NOMO-1 (cell line): ENCODE measurements around the gene SDK2.

Experiments
- DNase-seq, 2 experiments: peaks; one replicate each; lab custom pipeline; 2025; ENCODE audit not compliant: unreplicated experiment in 2 of 2; lab: John Stamatoyannopoulos, UW

The SDK2 gene

GRCh38 chr17:73652886-73653480, 8.7 kb upstream of the SDK2 start:
- no peak for DNase-seq

DNA sequence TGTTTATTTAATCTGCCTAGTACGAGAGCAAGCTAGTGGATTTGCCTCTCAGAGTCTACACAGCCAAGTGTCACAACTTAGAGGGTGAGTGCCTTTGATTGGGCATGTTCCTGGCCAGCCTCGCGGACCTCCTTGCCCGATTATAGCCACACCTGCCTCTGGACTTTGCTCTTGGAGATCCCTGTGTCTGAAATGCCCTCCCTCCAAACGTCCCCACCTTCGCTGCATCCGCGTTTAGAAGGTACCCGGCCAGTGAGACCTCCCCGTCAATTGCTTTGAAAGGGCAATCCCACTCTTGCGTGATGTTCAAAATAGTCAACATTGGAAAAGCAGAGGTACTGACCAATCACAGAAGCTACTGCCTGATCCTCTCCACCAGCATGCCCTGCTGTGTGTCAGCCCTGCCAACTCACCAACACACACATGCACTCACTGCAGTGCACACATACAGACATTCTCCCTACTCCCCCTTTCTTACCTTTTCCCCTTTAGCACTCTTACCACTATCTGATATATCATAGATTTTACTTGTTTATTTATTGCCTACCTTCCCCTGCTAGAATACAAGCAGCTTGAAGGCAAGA, 6.5 kb upstream of the SDK2 start:
- no peak for DNase-seq

- peak in 1 of 2 experiments; percentile 5 for DNase-seq
Observed at GRCh38 chr17:73650140-73650539, 5.9 kb upstream of the SDK2 start.

- DNase-seq: no peak
Observed at GRCh38 chr17:73648974-73649373, 4.7 kb upstream of the SDK2 start.

DNA sequence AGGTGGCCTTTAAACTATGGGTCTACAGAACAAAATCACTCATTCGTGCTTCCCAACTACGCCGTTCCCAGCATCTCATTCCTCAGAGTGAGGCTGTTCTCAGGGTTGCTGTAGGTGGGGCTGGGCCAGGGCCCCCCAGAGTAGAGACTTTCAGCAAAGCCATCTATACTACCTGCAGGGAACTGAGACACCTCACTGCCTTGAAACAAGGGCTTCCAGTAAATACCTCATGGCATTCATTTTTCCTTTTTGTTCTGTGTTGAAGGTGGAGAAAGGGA, 4.2 kb upstream of the SDK2 start:
- DNase-seq: no peak

DNA sequence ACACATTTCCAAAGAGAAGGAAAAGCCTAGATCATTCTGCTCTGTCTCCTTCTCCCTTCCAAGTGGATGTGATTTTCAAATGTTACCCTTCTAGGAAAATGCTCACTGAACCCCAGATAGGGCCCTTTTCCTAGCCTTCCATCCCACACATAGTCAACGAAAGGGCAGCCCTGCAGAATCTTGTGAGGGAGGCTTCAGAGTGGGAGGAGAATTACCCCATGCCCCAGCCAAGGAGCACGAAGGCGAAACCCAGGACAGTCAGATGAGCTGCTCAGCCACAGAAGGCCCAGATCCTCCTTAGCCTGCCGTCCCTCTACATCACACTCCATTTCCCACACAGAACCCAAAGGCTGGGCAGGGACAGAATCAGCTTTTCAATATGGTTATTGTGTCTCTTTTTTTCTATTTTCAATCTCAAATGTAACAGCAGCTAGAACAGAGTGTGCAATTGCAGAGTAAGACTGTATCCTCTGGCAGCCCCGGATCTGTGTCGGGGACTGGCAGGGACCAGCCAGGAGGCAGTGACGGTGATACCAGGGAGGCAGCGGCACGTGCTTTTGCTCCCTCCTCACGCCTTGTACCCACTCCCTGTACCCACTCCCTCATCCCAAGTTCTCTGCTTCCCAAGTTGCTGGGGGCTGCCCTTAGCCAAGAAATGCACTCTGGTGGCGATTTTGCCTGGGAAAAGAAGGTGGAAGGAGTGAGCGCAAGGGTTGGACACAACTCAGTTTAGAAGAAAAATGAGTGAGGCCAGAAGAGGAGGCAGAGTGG, 3.7 kb upstream of the SDK2 start:
- no peak for DNase-seq

DNA sequence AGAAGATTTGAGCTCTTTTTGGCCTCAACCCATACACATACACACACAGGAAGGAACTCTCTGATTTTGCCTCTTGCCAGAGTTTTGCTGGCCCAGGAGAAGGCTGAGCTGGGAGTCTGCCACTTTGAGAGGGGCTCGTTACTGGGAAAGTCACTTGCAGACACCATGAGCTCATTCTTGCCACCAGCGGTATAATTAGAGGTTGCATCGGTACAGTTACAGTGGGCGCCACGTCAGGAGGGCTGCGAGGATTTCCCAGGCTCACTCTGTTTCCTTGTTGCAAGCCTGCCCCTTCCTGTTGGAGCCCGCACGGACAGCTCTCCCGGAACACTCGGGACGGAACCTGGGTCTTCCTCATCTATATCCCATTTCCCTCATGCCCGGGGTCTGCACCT, 3.1 kb upstream of the SDK2 start:
- no peak for DNase-seq

GRCh38 chr17:73646409-73647300, 2.4 kb upstream of the SDK2 start:
- DNase-seq: peak in 1 of 2 experiments; percentile 10

GRCh38 chr17:73645050-73645871, 1.0 kb upstream of the SDK2 start:
- peak in 1 of 2 experiments; percentile 25 for DNase-seq

GRCh38 chr17:73643852-73644144, 447 bp downstream of the SDK2 start:
- DNase-seq: no peak

DNA sequence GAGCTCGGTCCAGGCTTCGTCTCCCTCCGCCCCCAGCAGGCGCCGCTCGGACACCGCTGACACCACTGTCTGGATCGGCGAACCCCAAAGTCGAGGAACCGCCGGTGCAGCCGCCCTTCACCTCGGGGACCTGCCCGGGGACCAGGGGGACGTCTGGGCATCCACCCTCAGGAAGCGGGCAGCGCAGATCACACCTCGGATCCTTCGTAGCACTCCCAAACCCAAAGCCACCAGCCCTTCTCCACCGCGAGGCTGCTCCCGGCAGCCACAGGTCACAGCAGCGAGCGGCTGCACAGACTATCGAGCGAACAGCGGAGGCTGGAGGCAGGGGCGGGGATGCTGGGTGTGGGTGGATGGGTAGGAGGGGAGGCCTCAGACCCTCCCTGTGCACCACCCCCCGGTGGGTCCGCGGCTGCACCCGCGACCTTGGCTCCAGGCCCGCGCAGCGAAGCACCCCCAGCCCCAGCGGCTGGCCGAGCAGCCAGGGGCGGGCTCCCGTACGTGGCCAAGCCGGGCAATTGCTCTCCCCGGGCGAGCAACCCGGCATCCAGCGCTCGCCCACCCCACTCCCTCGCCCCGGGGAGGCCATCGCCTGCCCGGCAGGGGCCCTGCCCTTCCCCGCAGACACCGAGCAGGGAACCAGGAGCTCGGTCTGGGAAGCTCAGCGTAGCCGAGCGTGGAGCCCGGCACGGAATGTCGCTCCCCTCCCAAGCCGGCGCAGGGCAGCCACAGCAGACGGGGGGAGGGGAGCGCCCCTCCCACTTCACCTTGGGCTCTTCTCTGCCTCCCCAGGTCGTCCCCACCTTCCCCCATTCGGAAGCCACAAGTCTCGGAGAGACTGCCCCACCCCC, 1.0 kb downstream of the SDK2 start:
- no peak for DNase-seq

DNA sequence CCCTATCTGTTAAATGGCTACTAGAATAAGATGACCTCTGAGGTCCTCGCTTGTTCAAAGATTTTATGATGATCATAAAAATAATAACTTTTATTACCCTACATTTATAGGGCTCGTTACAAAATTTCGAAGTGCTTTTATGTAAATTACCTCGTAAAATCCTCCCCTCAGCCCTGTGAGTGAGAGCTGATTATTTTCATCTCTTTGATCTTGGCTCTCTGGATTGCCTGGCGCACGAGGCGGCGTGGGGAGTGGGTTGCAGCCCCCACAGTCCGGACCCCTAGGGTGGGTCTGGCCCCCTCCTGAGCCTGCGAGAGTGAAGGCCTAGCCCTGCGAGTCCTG, 1.6 kb downstream of the SDK2 start:
- DNase-seq: no peak

- DNase-seq: peak in 1 of 2 experiments; percentile 7
Observed at GRCh38 chr17:73641826-73642600, 2.2 kb downstream of the SDK2 start.

DNA sequence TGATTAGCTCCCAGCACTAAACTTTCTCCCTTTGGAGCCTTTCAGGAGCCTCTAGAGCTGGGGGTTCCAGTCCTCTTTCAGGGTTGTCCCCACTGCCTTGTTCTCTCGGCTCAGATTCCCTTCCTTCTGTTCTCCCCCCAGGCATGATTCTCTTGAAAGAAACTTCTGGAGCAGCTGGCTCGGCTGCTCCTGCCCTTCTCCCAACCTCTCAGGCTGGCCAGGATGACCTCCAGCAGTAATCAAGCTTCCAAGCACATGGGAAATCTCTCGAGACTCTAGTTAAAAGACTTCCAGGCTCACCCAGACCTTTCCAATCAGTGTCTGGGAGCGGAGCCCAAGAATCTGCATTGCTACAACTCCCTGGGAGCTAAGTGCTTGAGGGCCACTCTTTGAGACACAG, 3.6 kb downstream of the SDK2 start:
- DNase-seq: no peak

GRCh38 chr17:73639932-73640331, 4.3 kb downstream of the SDK2 start:
- DNase-seq: no peak

GRCh38 chr17:73639322-73639721, 4.9 kb downstream of the SDK2 start:
- DNase-seq: no peak

DNA sequence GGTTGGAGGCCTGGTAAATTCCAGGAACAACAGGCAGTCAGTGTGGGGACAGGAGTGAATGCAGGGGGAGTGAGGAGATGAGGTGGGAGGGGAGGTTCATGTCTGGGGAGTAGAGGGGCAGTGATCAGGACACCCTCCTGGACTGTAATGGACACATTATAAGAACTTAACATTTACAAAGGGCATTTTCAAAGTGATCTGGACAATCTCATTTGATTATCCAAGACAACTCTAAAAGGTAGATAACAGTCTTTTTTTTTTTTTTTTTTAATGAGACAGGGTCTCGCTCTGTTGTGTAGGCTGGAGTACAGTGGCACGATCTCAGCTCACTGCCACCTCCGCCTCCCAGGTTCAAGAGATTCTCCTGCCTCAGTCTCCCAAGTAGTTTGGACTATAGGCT, 5.7 kb downstream of the SDK2 start:
- no peak for DNase-seq

DNA sequence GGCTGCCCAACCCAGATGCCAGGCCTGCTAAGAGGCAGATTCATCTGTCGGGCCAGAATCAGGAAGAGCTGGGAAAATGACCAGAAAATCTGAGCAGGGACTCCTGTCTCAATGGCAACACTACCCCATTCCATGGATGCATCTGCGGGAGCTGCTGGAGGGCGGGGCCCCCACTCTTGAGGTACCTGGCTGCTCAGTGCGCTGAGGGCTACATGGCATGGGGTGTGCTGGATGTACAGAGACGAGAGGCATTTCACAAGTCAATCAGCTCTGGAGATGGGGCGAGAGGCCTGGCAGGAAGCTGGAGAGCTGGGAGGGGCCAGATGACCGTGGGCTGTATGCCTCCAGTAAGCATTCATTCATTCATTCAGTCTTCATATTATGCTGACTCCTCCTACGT, 6.4 kb downstream of the SDK2 start:
- DNase-seq: no peak

DNA sequence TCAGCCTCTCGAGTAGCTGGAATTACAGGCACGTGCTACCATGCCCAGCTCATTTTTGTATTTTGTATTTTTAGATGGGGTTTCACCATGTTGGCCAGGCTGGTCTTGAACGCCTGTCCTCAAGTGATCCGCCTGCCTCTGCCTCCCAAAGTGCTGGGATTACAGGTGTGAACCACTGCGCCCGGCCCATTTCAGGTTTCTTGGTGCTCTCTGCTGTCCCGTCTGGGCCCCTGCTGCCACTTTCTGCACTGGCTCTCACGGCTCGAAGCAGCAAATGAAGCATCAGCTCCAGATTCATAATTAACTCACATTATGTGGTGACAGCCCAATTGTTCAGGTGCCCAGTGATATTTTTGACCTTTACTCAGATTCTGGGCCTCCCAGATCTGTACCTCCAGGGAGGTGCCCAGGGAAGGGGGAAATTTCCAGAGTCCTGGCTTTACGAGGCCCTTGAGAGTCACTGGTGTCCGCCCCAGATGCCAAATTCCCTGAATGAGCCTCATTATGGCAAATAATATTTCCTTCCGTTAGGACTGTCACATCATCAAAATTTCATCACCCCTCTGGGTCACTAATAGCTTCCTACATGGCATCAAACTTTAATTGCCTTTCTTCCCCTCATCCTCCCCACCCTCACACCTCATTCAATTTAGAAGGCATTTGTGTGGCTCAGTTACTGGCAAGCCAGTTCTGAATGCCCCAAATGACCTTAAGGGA, 9.0 kb downstream of the SDK2 start:
- DNase-seq: no peak
